Measurements from ENCODE around the gene NPRL2. TPM values are rescaled to one million over a fixed set of nuclear protein-coding genes. Genes with fewer than 3 reads are reported as not detected.

NPRL2 gene
- total RNA-seq, 2 experiments from 2014 or later = 27.9 to 52.5 TPM

- TSS peak; percentile 35 for BruUV-seq (replicated peaks)
- intact Hi-C loops (cut with micrococcal nuclease; ENCODE audit: unreplicated experiment) = loop anchor here (5.0 kb wide), 1 partner anchor 93 kb away; no protein-coding TSS in a partner anchor
- Histone ChIP-seq H3K9me3 (ENCODE audit: low read length) (no peaks in the 10 kb centered on the region), H4K20me1 (ENCODE audit: insufficient read depth, low read length) (no peaks in the 10 kb centered on the region), H3K36me3 (ENCODE audit: insufficient read depth, low read length) (peaks cover 15% of the 10 kb centered on the region; the same call in 1 of the 2 replicates), H3K79me2 (ENCODE audit: insufficient read depth, low read depth, low read length) (no peaks in the 10 kb centered on the region), H3K27ac (ENCODE audit: low read depth, low read length, poor library complexity, severe bottlenecking) (peak overlapping the region; percentile 51), H3K4me3 (ENCODE audit: low read depth, low read length, poor library complexity, severe bottlenecking) (peak overlapping the region; percentile 72), H2AFZ (ENCODE audit: low read length) (no peak overlapping the region), H3K4me2 (ENCODE audit: low read length) (peak overlapping the region; percentile 73), H3K9me2 (ENCODE audit: insufficient read depth, low read length) (no peaks in the 10 kb centered on the region), H3K4me1 (ENCODE audit: insufficient read depth, low read length, poor library complexity, severe bottlenecking) (peaks cover 49% of the 10 kb centered on the region)
- no peak for DNase-seq (ENCODE audit: low spot score)
- CTCF ChIA-PET (ENCODE audit: unreplicated experiment) = interaction anchor here (0.6 kb wide), 1 partner anchor 28 kb away, joined by 3 read pairs; no protein-coding TSS in a partner anchor
- POLR2A ChIA-PET = interaction anchor here (0.9 to 1.1 kb wide), 2 partner anchors 14 to 17 kb away, joined by 5 to 6 read pairs; no protein-coding TSS in a partner anchor
- TF ChIP-seq CTCF (conservative IDR thresholded peaks at IDR 0.05; ENCODE audit: low read length) (no peak), EZH2phosphoT487 (IDR thresholded peaks at IDR 0.05; ENCODE audit: borderline replicate concordance, low read depth, low read length) (no peak)
Observed at GRCh38 chr3:50319894-50320625, 30.5 kb downstream of the NPRL2 start.

- CTCF ChIA-PET (ENCODE audit: unreplicated experiment) = no interaction called here
- TF ChIP-seq EZH2phosphoT487 (IDR thresholded peaks at IDR 0.05; ENCODE audit: borderline replicate concordance, low read depth, low read length) (no peak), CTCF (conservative IDR thresholded peaks at IDR 0.05; ENCODE audit: low read length) (no peak)
- no peaks in the 10 kb centered on the region for H3K79me2 ChIP-seq (ENCODE audit: insufficient read depth, low read depth, low read length)
- no peak for DNase-seq (ENCODE audit: low spot score)
- H3K9me3 ChIP-seq (ENCODE audit: low read length) = no peaks in the 10 kb centered on the region
- H3K4me3 ChIP-seq (ENCODE audit: low read depth, low read length, poor library complexity, severe bottlenecking) = no peak overlapping the region
- peaks cover 49% of the 10 kb centered on the region for H3K4me1 ChIP-seq (ENCODE audit: insufficient read depth, low read length, poor library complexity, severe bottlenecking)
- H3K36me3 ChIP-seq (ENCODE audit: insufficient read depth, low read length) = peaks cover 10% of the 10 kb centered on the region; the same call in 1 of the 2 replicates
- H3K27ac ChIP-seq (ENCODE audit: low read depth, low read length, poor library complexity, severe bottlenecking) = peak overlapping the region; percentile 18
- H2AFZ ChIP-seq (ENCODE audit: low read length) = no peak overlapping the region
- no TSS peak for BruUV-seq (replicated peaks)
- no peaks in the 10 kb centered on the region for H4K20me1 ChIP-seq (ENCODE audit: insufficient read depth, low read length)
- POLR2A ChIA-PET = interaction anchor here (1.1 kb wide), 1 partner anchor 18 kb away, joined by 4 read pairs; no protein-coding TSS in a partner anchor
- H3K9me2 ChIP-seq (ENCODE audit: insufficient read depth, low read length) = no peaks in the 10 kb centered on the region
- H3K4me2 ChIP-seq (ENCODE audit: low read length) = peak overlapping the region; percentile 73; the same call in 1 of the 2 replicates
- intact Hi-C loops (cut with micrococcal nuclease; ENCODE audit: unreplicated experiment) = no loop called here
Observed at GRCh38 chr3:50319181-50319893, 31.2 kb downstream of the NPRL2 start.
